Endothelial cell of umbilical vein (primary cell): ENCODE results near the gene PPP2R2D. TPM values are rescaled to one million over a fixed set of nuclear protein-coding genes. Genes with fewer than 3 reads are reported as not detected.

Experiments used
- BruUV-seq: library from RNA; stranded (reverse); fragments of 400-500 nt; replicated peaks from 2 replicates; lab custom pipeline; 2021; lab: Mats Ljungman, UMichigan
- CTCF ChIA-PET: fragments of 300-600, 350-600 bp; sonication (Branson Sonifier 250); formaldehyde crosslinking; loops from one replicate; lab custom pipeline; 2021; ENCODE audit warnings: antibody characterized with exemption, inconsistent platforms; lab: Charles Lee
- POLR2A ChIA-PET: fragments of 300-600, 350-600 bp; sonication (Branson Sonifier 250); formaldehyde crosslinking; loops from one replicate; lab custom pipeline; 2021; ENCODE audit warnings: antibody characterized with exemption, inconsistent platforms; lab: Charles Lee
- DNase-seq: peaks from one replicate; pipeline ENCODE4 v3.0.0-alpha.2; 2011; ENCODE audit warnings: low read depth, low spot score
- FAIRE-seq: peaks from 2 replicates; lab custom pipeline; 2011; peaks lifted over from hg19 to GRCh38; lab: Jason Lieb, UNC
- H2AFZ ChIP-seq: 2 replicates; pipeline ENCODE4 v1.6.0; 2012; ENCODE audit warnings: low read depth, low read length, control low read depth, inconsistent platforms
- H3K27ac ChIP-seq: 2 replicates; pipeline ENCODE4 v1.5.1; 2011; ENCODE audit warnings: low read depth, mild to moderate bottlenecking, control low read depth, low read length, moderate library complexity; ENCODE audit not compliant: insufficient read depth
- H3K27me3 ChIP-seq, 2 experiments: 2 replicates each; pipeline versions ENCODE4 v1.6.0 to v1.6.1; 2011; ENCODE audit warnings: low read length in 2 of 2, mixed read lengths in 1 of 2; ENCODE audit not compliant: control insufficient read depth in 2 of 2, insufficient read depth in 2 of 2
- H3K36me3 ChIP-seq, 2 experiments: 2 replicates in 1 of 2; 3 replicates in 1 of 2; pipeline ENCODE4 v1.5.1; 2011; ENCODE audit warnings: low read length in 2 of 2, mild to moderate bottlenecking in 1 of 2, moderate library complexity in 1 of 2; ENCODE audit not compliant: control insufficient read depth in 2 of 2, insufficient read depth in 2 of 2; ENCODE audit errors: extremely low read depth in 1 of 2
- H3K4me1 ChIP-seq: 3 replicates; pipeline ENCODE4 v1.5.1; 2011; ENCODE audit warnings: mild to moderate bottlenecking, low read length; ENCODE audit not compliant: control insufficient read depth, insufficient read depth; ENCODE audit errors: extremely low read depth
- H3K4me2 ChIP-seq: 2 replicates; pipeline ENCODE4 v1.6.1; 2011; ENCODE audit warnings: low read length, control low read depth, mixed read lengths; ENCODE audit not compliant: insufficient read depth
- H3K4me3 ChIP-seq, 3 experiments: fragments of 200-600 bp in 1 of 3; sonication (generic), shearing (Covaris generic) in 1 of 3; replicated peaks in 1 of 3; 2 replicates each; pipeline ENCODE4 v1.5.1; 2011 to 2016; ENCODE audit warnings: control low read depth in 3 of 3, low read length in 3 of 3, mild to moderate bottlenecking in 2 of 3, inconsistent platforms in 1 of 3, low read depth in 1 of 3, moderate library complexity in 1 of 3; ENCODE audit not compliant: insufficient read depth in 1 of 3
- H3K79me2 ChIP-seq: 2 replicates; pipeline ENCODE4 v1.6.0; 2012; ENCODE audit warnings: low read length, inconsistent platforms; ENCODE audit not compliant: control insufficient read depth, insufficient read depth
- H3K9ac ChIP-seq: replicated peaks from 2 replicates; pipeline ENCODE3; 2011; ENCODE audit warnings: low read length, control low read depth; ENCODE audit not compliant: insufficient read depth; ENCODE audit errors: extremely low read depth
- H3K9me1 ChIP-seq: replicated peaks from 3 replicates; pipeline ENCODE4 v1.6.0; 2011; ENCODE audit warnings: mild to moderate bottlenecking, low read length; ENCODE audit not compliant: control insufficient read depth, insufficient read depth; ENCODE audit errors: extremely low read depth
- H3K9me3 ChIP-seq: replicated peaks from 2 replicates; pipeline ENCODE4 v1.5.1; 2012; ENCODE audit warnings: low read length, inconsistent platforms; ENCODE audit not compliant: control insufficient read depth, insufficient read depth
- H4K20me1 ChIP-seq: replicated peaks from 2 replicates; pipeline ENCODE3; 2011; ENCODE audit warnings: mild to moderate bottlenecking, low read length; ENCODE audit not compliant: control insufficient read depth, insufficient read depth; ENCODE audit errors: extremely low read depth
- CTCF ChIP-seq, 2 donors: IDR thresholded peaks; 1 replicate in 1 of 2; 2 replicates in 1 of 2; pipeline ENCODE4 v1.5.1; 2011; ENCODE audit warnings: low read length in 2 of 2, mild to moderate bottlenecking in 2 of 2, moderate library complexity in 2 of 2, control low read depth in 1 of 2, inconsistent platforms in 1 of 2, low read depth in 1 of 2; ENCODE audit not compliant: insufficient read depth in 1 of 2; ENCODE audit errors: extremely low read depth in 1 of 2
- EZH2 ChIP-seq: IDR thresholded peaks from 2 replicates; pipeline ENCODE4 v1.6.1; 2012; ENCODE audit warnings: borderline replicate concordance, low read depth, mild to moderate bottlenecking, moderate library complexity, low read length, inconsistent platforms; ENCODE audit not compliant: severe bottlenecking
- FOS ChIP-seq: IDR thresholded peaks from 2 replicates; pipeline ENCODE4 v1.6.1; 2011; ENCODE audit warnings: mild to moderate bottlenecking, low read length, moderate library complexity, borderline replicate concordance; ENCODE audit not compliant: insufficient read depth
- GATA2 ChIP-seq: IDR thresholded peaks from 2 replicates; pipeline ENCODE4 v1.7.0; 2011; ENCODE audit warnings: low read depth, mild to moderate bottlenecking, moderate library complexity, mixed read lengths, low read length; ENCODE audit not compliant: insufficient read length, insufficient read depth
- JUN ChIP-seq: IDR thresholded peaks from 2 replicates; pipeline ENCODE4 v1.6.1; 2011; ENCODE audit warnings: borderline replicate concordance, low read depth; ENCODE audit not compliant: insufficient read length, insufficient read depth
- MYC ChIP-seq: IDR thresholded peaks from one replicate; pipeline ENCODE4 v1.6.1; 2011; ENCODE audit warnings: mild to moderate bottlenecking, low read depth, low read length
- POLR2A ChIP-seq: IDR thresholded peaks from 2 replicates; pipeline ENCODE4 v1.6.1; 2012; ENCODE audit warnings: low read depth, mild to moderate bottlenecking, control low read depth, low read length
- POLR2AphosphoS5 ChIP-seq: IDR thresholded peaks from 2 replicates; pipeline ENCODE4 v1.6.1; 2012; ENCODE audit warnings: low read depth, mild to moderate bottlenecking, control low read depth, low read length, moderate library complexity; ENCODE audit not compliant: insufficient read depth
- dilution Hi-C: fragments of 300-500 bp; cut with MboI; formaldehyde crosslinking; loops from one replicate; pipeline ENCODE4 v1.15.0; 2019; ENCODE audit warnings: low sequenced_read_pairs; ENCODE audit not compliant: extremely low pct_ligation_motif_present
- intact Hi-C: fragments of 100-400 bp; cut with micrococcal nuclease; formaldehyde crosslinking; loops from one replicate; pipeline ENCODE4 v1.10.0; 2022
- polyA plus RNA-seq, 4 experiments: library from polyadenylated mRNA; depleted of rRNA in 3 of 4; stranded (reverse) in 3 of 4; unstranded in 1 of 4; fragments of >200 nt; gene quantifications; 2 replicates each; pipeline versions ENCODE4 v1.2.1 to v1.2.3, GENCODE V29; 2011 to 2012; ENCODE audit warnings: missing spikeins in 1 of 4
- total RNA-seq: library from RNA; stranded (reverse); gene quantifications from 2 replicates; pipeline ENCODE4 v1.2.3, GENCODE V29; 2021
- TF ChIP-seq, protein P1 (sequence below): IDR thresholded peaks from 2 replicates; pipeline ENCODE4 v1.6.1; 2011; ENCODE audit not compliant: insufficient read depth, insufficient read length

PPP2R2D gene
- total and polyA plus RNA-seq, 2 donors (not counting 3 experiments of a cell fraction or from before 2014, with no cell fraction given), result 29.9 to 36.3 TPM

DNA sequence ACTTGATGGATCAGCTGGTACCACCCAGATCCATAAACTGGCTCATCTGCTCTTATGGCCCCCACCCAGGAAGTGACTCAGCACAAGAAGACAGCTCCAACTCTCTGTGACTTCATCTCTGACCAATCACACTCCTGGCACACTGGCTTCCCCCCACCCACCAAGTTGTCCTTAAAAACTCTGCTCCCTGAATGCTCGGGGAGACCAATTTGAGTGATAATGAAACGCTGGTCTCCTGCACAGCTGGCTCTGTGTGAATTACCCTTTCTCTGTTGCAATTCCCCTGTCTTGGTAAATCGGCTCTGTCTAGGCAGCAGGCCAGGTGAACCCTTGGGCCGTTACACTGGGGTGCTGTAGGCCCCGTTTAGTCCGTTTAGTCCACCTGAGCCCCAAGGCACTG lies 104.3 kb downstream of the PPP2R2D start:
- Histone ChIP-seq H3K9me1 (no peaks in the 10 kb centered on the region), H3K9ac (no peak overlapping the region), H3K27me3 (peaks cover 5 to 7% of the 10 kb centered on the region in 2 experiments), H3K4me2 (no peak overlapping the region), H3K36me3 (no peaks in the 10 kb centered on the region), H3K4me3 (no peak overlapping the region), H2AFZ (no peak overlapping the region), H3K27ac (no peak overlapping the region), H4K20me1 (no peaks in the 10 kb centered on the region), H3K4me1 (no peaks in the 10 kb centered on the region), H3K9me3 (no peaks in the 10 kb centered on the region), H3K79me2 (no peaks in the 10 kb centered on the region)
- no peak for FAIRE-seq
- DNase-seq, result no peak
- TF ChIP-seq CTCF (IDR thresholded peaks at IDR 0.05; ENCODE audit: extremely low read depth in 1 of 2, insufficient read depth in 1 of 2, low read depth in 1 of 2, low read length in 2 of 2) (no peak), FOS (no peak), JUN (no peak), MYC (no peak), POLR2AphosphoS5 (no peak), GATA2 (no peak), POLR2A (no peak), EZH2 (no peak)
- TF ChIP-seq, protein P1, sequence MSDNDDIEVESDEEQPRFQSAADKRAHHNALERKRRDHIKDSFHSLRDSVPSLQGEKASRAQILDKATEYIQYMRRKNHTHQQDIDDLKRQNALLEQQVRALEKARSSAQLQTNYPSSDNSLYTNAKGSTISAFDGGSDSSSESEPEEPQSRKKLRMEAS, result no peak
- intact Hi-C loops, result no loop called here
- dilution Hi-C loops, result no loop called here
- ChIA-PET POLR2A (no interaction called here), CTCF (interaction anchor here (2.9 kb wide), 1 partner anchor 18 kb away, joined by 11 read pairs; no protein-coding TSS in a partner anchor)
- BruUV-seq, result no TSS peak
